ENCODE data around the gene BHLHA15. TPM values are rescaled to one million over a fixed set of nuclear protein-coding genes. Genes with fewer than 3 reads are reported as not detected.

Gene BHLHA15
- total RNA-seq, 4 donors from 2014 or later = 0.81 TPM; not detected in 3

- Histone ChIP-seq H3K4me3 (no peak overlapping the region), H3K4me1 (peaks cover 0 to 15% (median 3%) of the 10 kb centered on the region in 3 donors), H3K27ac (no peak overlapping the region), H3K27me3 (peaks cover 13% of the 10 kb centered on the region), H3K9me3 (no peaks in the 10 kb centered on the region), H3K36me3 (peaks cover 0 to 67% of the 10 kb centered on the region in 2 donors)
- WGBS, 2 donors (ENCODE audit: low coverage in 1 of 2) = 88 to 91% methylated on average over 5 to 15 of the region's 47 CpGs
- TF ChIP-seq POLR2AphosphoS5 (IDR thresholded peaks at IDR 0.05) (no peak), POLR2A (IDR thresholded peaks at IDR 0.05) (no peak), CTCF (IDR thresholded peaks at IDR 0.05) (no peak), EP300 (IDR thresholded peaks at IDR 0.05) (no peak)
- ATAC-seq = no peak
These were observed 4.5 kb upstream of the BHLHA15 start for GRCh38 chr7:98206451-98207330.

- Histone ChIP-seq H3K27me3 (peaks cover 24% of the 10 kb centered on the region), H3K27ac (no peak overlapping the region), H3K4me3 (no peak overlapping the region), H3K4me1 (peaks cover 0 to 16% (median 3%) of the 10 kb centered on the region in 3 donors), H3K36me3 (peaks cover 0 to 49% of the 10 kb centered on the region in 2 donors), H3K9me3 (no peaks in the 10 kb centered on the region)
- WGBS, 2 donors (ENCODE audit: low coverage in 1 of 2) = 95% methylated on average over 11 to 16 of the region's 17 CpGs
- no peak for ATAC-seq
- TF ChIP-seq EP300 (IDR thresholded peaks at IDR 0.05) (no peak), POLR2A (IDR thresholded peaks at IDR 0.05) (no peak), CTCF (IDR thresholded peaks at IDR 0.05) (no peak), POLR2AphosphoS5 (IDR thresholded peaks at IDR 0.05) (no peak)
These were observed 1.9 kb upstream of the BHLHA15 start for GRCh38 chr7:98209166-98209920.

GRCh38 chr7:98210513-98211220 is 572 bp upstream of the BHLHA15 start:
- no CpG with 5 or more reads among the region's 49 CpGs for WGBS, 2 donors (ENCODE audit: low coverage in 1 of 2)
- Histone ChIP-seq H3K4me1 (peaks cover 0 to 16% (median 3%) of the 10 kb centered on the region in 3 donors), H3K4me3 (peak overlapping the region in 1 of 2 donors; percentile 46)

More at GRCh38 chr7:98210513-98211220, 572 bp upstream of the BHLHA15 start:
- Histone ChIP-seq H3K9me3 (no peaks in the 10 kb centered on the region), H3K27ac (no peak overlapping the region), H3K27me3 (peaks cover 24% of the 10 kb centered on the region), H3K36me3 (peaks cover 0 to 39% of the 10 kb centered on the region in 2 donors)
- ATAC-seq = no peak
- TF ChIP-seq POLR2AphosphoS5 (IDR thresholded peaks at IDR 0.05) = no peak
- no peak for TF ChIP-seq POLR2A (IDR thresholded peaks at IDR 0.05)
- no peak for TF ChIP-seq EP300 (IDR thresholded peaks at IDR 0.05)
- TF ChIP-seq CTCF (IDR thresholded peaks at IDR 0.05) = no peak

Data from gastroesophageal sphincter (tissue), 4 donors.